HG02571 (cell line): ENCODE results near the gene KLHL36.
A peak's percentile ranks its signal among the peaks of the same experiment; 100 is the strongest.
"Not testable (repeated sequence)": the region's sequence is repeated elsewhere in the genome, so short reads cannot be mapped to it uniquely, and the experiment has no call there.

Experiments
- ATAC-seq: cut with Tn5 transposase; IDR thresholded peaks from one replicate; pipeline ENCODE4 v1.9.1; 2021; ENCODE audit warnings: mild to moderate bottlenecking, moderate library complexity; ENCODE audit not compliant: unreplicated experiment

KLHL36 gene

DNA sequence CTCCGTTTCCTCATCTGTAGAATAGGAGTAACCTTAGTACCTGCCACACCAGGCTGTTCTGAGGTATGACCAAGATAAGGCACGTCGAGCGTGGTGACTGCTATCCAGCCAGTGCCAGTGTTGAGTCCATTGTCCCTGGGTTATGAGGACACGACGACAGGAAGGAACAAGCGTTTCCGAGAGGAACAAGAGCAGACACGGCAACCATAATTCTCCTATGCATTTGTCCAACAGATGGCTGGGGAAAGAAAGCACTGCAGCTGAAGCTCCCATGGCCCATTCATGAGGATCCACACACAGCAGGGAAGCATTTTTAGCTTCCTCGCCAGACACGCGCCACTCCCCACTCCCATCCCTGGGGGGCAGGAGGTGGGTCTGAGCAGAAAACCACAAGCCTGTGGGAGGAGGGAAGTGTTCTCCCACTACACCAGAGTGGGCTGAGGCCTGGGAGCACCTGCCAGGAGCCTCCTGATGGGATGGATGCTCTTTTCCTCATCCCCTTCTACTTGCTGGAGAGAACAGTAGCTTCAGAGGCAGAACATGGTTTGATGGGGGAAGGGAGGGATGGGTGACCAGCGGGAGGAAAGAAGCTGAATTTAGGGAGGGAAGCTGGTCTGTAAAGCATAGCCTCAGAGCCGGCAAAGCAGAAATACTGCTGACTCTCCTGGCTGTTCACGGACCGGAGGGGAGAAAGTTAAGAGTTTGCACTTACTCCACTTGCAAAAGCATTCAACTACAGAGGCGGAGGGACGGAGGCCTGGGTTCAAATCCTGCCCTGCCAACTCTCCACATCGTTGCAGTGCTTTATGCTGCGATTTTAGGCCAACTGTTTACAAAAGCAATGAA is 33.1 kb upstream of the KLHL36 start:
- no peak for ATAC-seq

- ATAC-seq: no peak
These were observed 31.8 kb upstream of the KLHL36 start for GRCh38 chr16:84616515-84616914.

DNA sequence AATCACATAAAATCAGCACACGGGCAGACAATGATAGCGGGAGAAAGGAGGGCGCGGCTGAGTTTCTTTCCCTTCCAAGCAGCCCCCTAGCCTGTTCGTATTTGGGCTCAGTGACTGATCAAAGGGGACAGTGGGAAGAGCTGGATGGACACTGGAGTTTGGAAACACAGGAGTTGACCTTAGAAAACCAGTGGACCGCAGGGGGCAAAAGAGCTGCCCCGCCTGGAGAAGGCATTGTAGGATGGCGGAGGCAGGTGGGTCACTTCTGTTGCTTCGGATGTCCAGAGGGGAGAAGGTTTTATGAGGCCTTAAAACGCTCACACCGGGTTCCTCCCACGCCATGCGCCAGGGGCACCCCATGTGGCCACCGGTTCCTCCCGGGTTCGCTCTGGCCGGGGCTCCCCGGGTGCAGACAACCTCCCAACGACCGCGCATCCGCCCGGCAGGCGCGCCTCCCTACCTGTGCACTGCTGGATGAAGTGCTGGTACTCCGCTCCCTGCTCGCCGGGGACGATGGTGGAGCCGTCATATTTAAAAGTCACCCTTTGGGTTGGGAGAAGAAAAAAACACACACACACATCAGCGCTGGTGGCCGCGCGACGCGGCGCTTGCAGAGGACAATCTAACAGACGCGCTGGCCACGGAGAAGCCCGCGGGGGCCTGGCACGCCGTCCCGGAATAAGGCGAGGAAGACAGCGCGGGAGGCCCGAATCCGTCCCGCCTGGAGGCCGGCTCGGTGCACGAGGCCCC is 31.1 kb upstream of the KLHL36 start:
- ATAC-seq: peak; percentile 28

DNA sequence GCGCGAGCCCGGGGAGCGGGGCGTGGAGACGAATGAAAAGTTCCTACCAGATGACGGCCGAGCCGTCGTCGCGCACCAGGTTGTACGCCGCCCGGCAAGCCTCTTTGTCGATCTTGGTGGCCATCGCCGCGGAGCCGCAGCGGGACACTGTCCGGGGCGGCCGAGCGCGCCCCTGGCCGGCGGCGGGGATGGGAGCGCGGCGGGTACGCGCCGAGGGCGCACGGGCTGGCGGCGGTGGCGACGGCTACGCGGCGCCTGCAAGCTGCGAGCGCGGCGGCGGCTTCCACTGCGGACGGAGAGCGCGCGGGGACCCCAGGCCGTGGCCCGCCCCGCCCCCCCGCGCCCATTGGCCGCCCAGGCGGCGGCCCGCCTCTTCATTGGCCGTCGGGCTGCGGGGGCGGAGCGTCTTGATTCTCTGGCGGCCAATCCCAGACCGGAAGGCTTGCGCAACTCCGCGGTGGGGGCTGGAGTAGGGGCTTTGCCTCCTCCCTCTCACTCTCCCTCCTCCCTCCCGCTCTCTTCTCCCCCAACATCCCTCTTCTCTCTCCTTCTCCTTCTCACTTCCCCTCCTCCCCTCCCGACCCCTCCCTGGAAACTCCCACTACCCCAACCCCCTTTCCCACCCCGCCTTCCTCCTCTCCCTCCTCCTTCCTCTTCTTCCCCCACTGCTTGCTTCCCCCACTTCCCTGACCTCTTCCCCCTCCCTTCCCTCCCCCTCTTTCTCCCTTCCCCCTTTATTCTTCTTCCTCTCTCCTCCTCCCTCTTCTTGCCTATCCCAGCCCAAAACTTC is 30.3 kb upstream of the KLHL36 start, which contains the start of gene COTL1:
Gene COTL1 (minus strand): TSS at position 288 of the 790 bp plus-strand sequence. CDS start 164 bp downstream, at position 124.
- peak; percentile 69 for ATAC-seq

- no peak for ATAC-seq
These were observed 29.5 kb upstream of the KLHL36 start for GRCh38 chr16:84618581-84619460.

- ATAC-seq: not testable (repeated sequence)
These were observed 27.4 kb upstream of the KLHL36 start for GRCh38 chr16:84620913-84621312.

DNA sequence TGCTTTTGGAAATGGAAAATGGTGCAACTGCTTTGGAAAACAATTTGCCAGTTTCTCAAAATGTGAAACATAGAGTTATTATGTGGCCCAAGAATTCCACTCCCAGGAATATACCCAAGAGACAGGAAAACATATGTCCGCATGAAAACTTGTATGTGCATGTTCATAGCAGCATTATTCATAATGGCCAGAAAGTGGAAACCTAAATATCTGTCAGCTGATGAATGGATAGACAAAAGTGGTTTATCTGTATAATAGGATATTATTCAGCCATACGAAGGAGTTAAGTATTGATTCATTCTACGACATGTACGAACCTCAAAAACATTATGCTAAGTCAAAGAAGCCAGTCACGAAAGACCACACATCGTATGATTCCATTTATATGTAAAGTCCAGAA is 22.8 kb upstream of the KLHL36 start:
- ATAC-seq: no peak

- no peak for ATAC-seq
These were observed 20.0 kb upstream of the KLHL36 start for GRCh38 chr16:84628226-84628731.

GRCh38 chr16:84629580-84629979 is 18.7 kb upstream of the KLHL36 start:
- no peak for ATAC-seq

DNA sequence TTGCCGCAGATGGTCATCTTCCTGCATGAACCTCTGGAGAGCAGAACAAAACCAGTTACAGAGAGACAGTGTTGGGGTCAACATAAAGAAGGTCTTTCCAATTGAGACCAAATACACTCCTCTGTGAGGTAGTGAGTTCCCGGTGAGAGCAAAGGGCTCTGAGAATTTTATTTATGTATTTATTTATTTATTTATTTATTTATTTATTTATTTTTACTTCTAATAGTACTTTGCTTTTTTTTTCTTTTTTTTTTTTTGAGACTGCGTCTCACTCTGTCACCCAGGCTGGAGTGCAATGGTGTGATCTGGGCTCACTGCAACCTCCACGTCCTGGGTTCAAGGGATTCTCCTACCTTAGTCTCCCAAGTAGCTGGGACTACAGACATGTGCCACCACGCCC is 18.3 kb upstream of the KLHL36 start:
- no peak for ATAC-seq

DNA sequence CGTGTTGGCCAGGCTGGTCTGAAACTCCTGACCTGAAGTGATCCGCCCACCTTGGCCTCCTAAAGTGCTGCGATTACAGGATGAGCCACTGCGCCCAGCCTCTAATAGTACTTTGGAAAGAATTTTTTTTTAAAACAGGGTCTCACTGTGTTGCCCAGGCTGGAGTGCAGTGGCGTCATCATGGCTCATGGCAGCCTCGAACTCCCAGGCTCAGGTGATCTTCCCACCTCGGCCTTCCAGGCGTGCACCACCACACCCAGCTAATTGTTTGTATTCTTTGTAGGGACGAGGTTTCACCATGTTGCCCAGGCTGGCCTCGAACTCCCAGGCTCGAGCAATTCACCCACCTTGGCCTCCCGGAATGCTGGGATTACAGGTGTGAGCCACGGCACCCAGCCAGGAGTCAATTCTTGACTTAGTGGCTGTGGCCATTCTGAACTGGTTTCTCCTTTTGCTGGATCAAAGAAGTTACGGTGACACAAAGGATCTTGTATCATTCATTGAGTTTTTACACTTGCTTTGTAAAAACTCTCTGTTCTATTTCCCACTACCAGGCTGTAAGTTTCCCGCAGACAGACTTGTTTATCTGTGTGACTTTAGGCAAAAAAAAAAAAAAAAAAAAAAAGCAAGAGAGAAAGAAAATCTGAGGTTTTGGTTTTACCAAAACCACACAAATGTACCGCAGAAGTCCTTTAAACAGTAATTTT is 17.7 kb upstream of the KLHL36 start:
- ATAC-seq: no peak

- no peak for ATAC-seq
These were observed 17.2 kb upstream of the KLHL36 start for GRCh38 chr16:84631153-84631466.

GRCh38 chr16:84631886-84632285 is 16.4 kb upstream of the KLHL36 start:
- ATAC-seq: no peak

- ATAC-seq: not testable (repeated sequence)
These were observed 15.4 kb upstream of the KLHL36 start for GRCh38 chr16:84632862-84633261.

GRCh38 chr16:84633622-84634021 is 14.7 kb upstream of the KLHL36 start:
- no peak for ATAC-seq

DNA sequence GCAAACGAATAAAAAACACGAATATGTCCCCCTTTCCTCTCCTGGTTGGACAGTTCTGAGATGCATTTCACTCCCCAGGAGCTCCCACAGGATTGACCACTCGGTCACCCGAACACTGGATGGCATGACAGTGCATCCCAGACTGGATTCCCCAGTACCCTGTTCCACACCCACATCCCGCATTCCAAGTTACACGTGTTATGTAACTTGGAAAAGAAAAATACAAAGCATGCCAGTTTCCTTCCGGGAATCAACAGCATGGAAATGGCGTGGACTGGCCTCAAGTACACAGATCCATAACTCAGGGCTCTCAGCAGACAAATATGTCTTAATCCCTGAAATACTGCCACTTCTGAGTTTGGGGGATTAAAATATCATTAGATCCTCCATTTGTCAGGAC is 12.6 kb upstream of the KLHL36 start:
- ATAC-seq: no peak

- no peak for ATAC-seq
These were observed 10.6 kb upstream of the KLHL36 start for GRCh38 chr16:84637709-84638108.

- no peak for ATAC-seq
These were observed 10.0 kb upstream of the KLHL36 start for GRCh38 chr16:84638231-84638806.

DNA sequence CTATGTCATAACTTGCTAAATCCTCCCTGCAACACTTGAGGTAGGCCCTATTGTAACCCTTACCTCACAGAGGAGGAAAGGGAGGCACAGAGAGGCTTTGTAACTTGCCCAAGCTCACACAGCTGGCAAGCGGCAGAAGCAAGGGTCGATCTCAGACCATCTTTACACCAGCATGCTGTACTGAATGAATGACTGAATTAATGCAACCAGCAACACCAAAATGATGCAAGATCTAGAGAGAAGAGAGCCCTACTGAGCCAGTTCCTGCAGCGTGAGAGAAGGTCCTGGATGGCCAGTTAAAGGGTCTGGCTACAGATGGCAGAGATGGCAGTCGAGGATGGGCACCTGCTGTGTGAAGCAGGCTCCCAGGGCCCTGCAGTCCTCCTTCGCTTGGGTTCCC is 8.2 kb upstream of the KLHL36 start:
- ATAC-seq: no peak
